Panc1 (cell line): Measurements from ENCODE around the gene TRIM62. TPM values are rescaled to one million over a fixed set of nuclear protein-coding genes. Genes with fewer than 3 reads are reported as not detected.

ENCODE experiments used
- ATAC-seq: fragments of 200-7000 bp; cut with Tn5 transposase; 2 replicates; pipeline ENCODE4 v1.9.1; 2020; ENCODE audit warnings: mild to moderate bottlenecking, moderate library complexity
- BruUV-seq: library from RNA; stranded (reverse); fragments of 400-500 nt; replicated peaks from 2 replicates; lab custom pipeline; 2021; lab: Mats Ljungman, UMichigan
- CTCF ChIA-PET: fragments of 300-600 bp; sonication (Branson Sonifier 250); formaldehyde crosslinking; loops from one replicate; lab custom pipeline; 2022; ENCODE audit warnings: antibody characterized with exemption; lab: Charles Lee
- POLR2A ChIA-PET: fragments of 300-600 bp; sonication (Branson Sonifier 250); formaldehyde crosslinking; loops from one replicate; lab custom pipeline; 2022; ENCODE audit warnings: antibody characterized with exemption; lab: Charles Lee
- DNase-seq: peaks from one replicate; pipeline ENCODE4 v3.0.0-alpha.2; 2010; ENCODE audit warnings: low read depth, low spot score
- H3K27ac ChIP-seq: 2 replicates; pipeline ENCODE4 v1.5.1; 2011; ENCODE audit warnings: mild to moderate bottlenecking, low read length, inconsistent platforms
- H3K27me3 ChIP-seq: fragments of 200-500 bp; sonication (Bioruptor generic); 2 replicates; pipeline ENCODE4 v1.6.0; 2014; ENCODE audit warnings: low read length, inconsistent platforms; ENCODE audit not compliant: control insufficient read depth, insufficient read depth
- H3K36me3 ChIP-seq: fragments of 200-500 bp; sonication (Bioruptor generic); 2 replicates; pipeline ENCODE4 v1.5.1; 2014; ENCODE audit warnings: inconsistent platforms, mild to moderate bottlenecking, low read length, moderate library complexity; ENCODE audit not compliant: control insufficient read depth, insufficient read depth
- H3K4me1 ChIP-seq: 2 replicates; pipeline ENCODE4 v1.5.1; 2011; ENCODE audit warnings: inconsistent platforms, mild to moderate bottlenecking, low read length, moderate library complexity; ENCODE audit not compliant: control insufficient read depth, insufficient read depth
- H3K4me3 ChIP-seq, 2 experiments: 2 replicates each; pipeline ENCODE4 v1.5.1; 2011 to 2012; ENCODE audit warnings: low read depth in 2 of 2, low read length in 2 of 2, mild to moderate bottlenecking in 2 of 2, inconsistent platforms in 1 of 2, moderate library complexity in 1 of 2
- H3K9me3 ChIP-seq: fragments of 200-500 bp; sonication (Bioruptor generic); 2 replicates; pipeline ENCODE4 v1.5.1; 2014; ENCODE audit warnings: low read depth, mild to moderate bottlenecking, inconsistent platforms, low read length, moderate library complexity; ENCODE audit not compliant: control insufficient read depth, insufficient read depth
- CTCF ChIP-seq: fragments of 450-650 bp; IDR thresholded peaks from 2 replicates; pipeline ENCODE4 v1.5.1; 2017; ENCODE audit warnings: mild to moderate bottlenecking
- POLR2AphosphoS5 ChIP-seq: IDR thresholded peaks from 2 replicates; pipeline ENCODE4 v1.6.1; 2012; ENCODE audit warnings: mild to moderate bottlenecking, low read depth, low read length, moderate library complexity
- REST ChIP-seq, 2 experiments: IDR thresholded peaks; 2 replicates each; pipeline ENCODE4 v1.6.1; 2011 to 2012; ENCODE audit warnings: low read depth in 2 of 2, control low read depth in 1 of 2, low read length in 1 of 2, mild to moderate bottlenecking in 1 of 2, moderate library complexity in 1 of 2; ENCODE audit not compliant: insufficient read depth in 1 of 2
- SIN3A ChIP-seq: IDR thresholded peaks from 2 replicates; pipeline ENCODE4 v1.6.1; 2012; ENCODE audit warnings: low read depth, mild to moderate bottlenecking, low read length, moderate library complexity, borderline replicate concordance; ENCODE audit not compliant: insufficient read depth
- TCF7L2 ChIP-seq: IDR thresholded peaks from 2 replicates; pipeline ENCODE4 v1.6.1; 2011; ENCODE audit warnings: mild to moderate bottlenecking, low read depth, low read length, inconsistent platforms
- in situ Hi-C: cut with HindIII; loops from 2 replicates; pipeline ENCODE4 v1.10.0; 2016; ENCODE audit warnings: low sequenced_read_pairs, low pct_unique_long_range_greater_than_20kb
- intact Hi-C: fragments of 100-400 bp; cut with micrococcal nuclease; formaldehyde crosslinking; loops from one replicate; pipeline ENCODE4 v1.10.0; 2022; ENCODE audit not compliant: unreplicated experiment
- total RNA-seq: library from RNA; stranded (reverse); gene quantifications from one replicate; pipeline ENCODE4 v1.2.1, GENCODE V29; 2021; ENCODE audit not compliant: unreplicated experiment

TRIM62 gene
- total RNA-seq, 1 experiment from 2014 or later, result 7.4 TPM

- no peaks in the 10 kb centered on the region for H3K36me3 ChIP-seq
- in situ Hi-C loops, result no loop called here
- DNase-seq (no peak), ATAC-seq (no peak; the same call in 1 of the 2 replicates)
- no peak overlapping the region for H3K4me3 ChIP-seq
- POLR2A ChIA-PET, result no interaction called here
- BruUV-seq, result no TSS peak
- TF ChIP-seq REST (IDR thresholded peaks at IDR 0.05; ENCODE audit: insufficient read depth in 1 of 2, low read depth in 2 of 2, low read length in 1 of 2) (no peak), TCF7L2 (no peak), POLR2AphosphoS5 (no peak), CTCF (no peak), SIN3A (no peak)
- H3K4me1 ChIP-seq, result no peaks in the 10 kb centered on the region
- no peaks in the 10 kb centered on the region for H3K9me3 ChIP-seq
- intact Hi-C loops, result no loop called here
- no peak overlapping the region for H3K27ac ChIP-seq
- CTCF ChIA-PET, result no interaction called here
- H3K27me3 ChIP-seq, result no peaks in the 10 kb centered on the region
These were observed 30.7 kb downstream of the TRIM62 start for GRCh38 chr1:33151116-33151515.

- no peak for TF ChIP-seq REST (IDR thresholded peaks at IDR 0.05; ENCODE audit: insufficient read depth in 1 of 2, low read depth in 2 of 2, low read length in 1 of 2)
- TF ChIP-seq POLR2AphosphoS5, result no peak
- no peak for TF ChIP-seq TCF7L2
- TF ChIP-seq SIN3A, result no peak
- TF ChIP-seq CTCF, result no peak
- no TSS peak for BruUV-seq
- ChIA-PET CTCF (no interaction called here), POLR2A (no interaction called here)
- H3K27ac ChIP-seq, result no peak overlapping the region
- no peaks in the 10 kb centered on the region for H3K36me3 ChIP-seq
- ATAC-seq (no peak), DNase-seq (no peak)
- H3K9me3 ChIP-seq, result no peaks in the 10 kb centered on the region
- no peak overlapping the region for H3K4me3 ChIP-seq
- no peaks in the 10 kb centered on the region for H3K4me1 ChIP-seq
- in situ Hi-C loops, result no loop called here
- no peaks in the 10 kb centered on the region for H3K27me3 ChIP-seq
- intact Hi-C loops, result no loop called here
These were observed 31.3 kb downstream of the TRIM62 start for GRCh38 chr1:33150522-33150921.
